Sigmoid colon (tissue), 4 donors: Measurements from ENCODE around the gene MORN4.

Source experiments
- EP300 ChIP-seq, 4 donors: sonication (generic); formaldehyde crosslinking; IDR thresholded peaks; one replicate each; pipeline ENCODE4 v1.6.1; 2017; ENCODE audit warnings: antibody characterized with exemption in 4 of 4
- POLR2A ChIP-seq, 2 donors: fragments of 450-650 bp; IDR thresholded peaks; one replicate each; pipeline ENCODE4 v1.6.1; 2016; ENCODE audit warnings: antibody characterized with exemption in 2 of 2, mild to moderate bottlenecking in 2 of 2, moderate library complexity in 2 of 2
- TF ChIP-seq, protein P1 (sequence below), 4 experiments: fragments of 450-650 bp in 3 of 4; fragments of 200-600 bp in 1 of 4; IDR thresholded peaks; one replicate each; pipeline ENCODE4 v1.5.1; 2016 to 2019; ENCODE audit warnings: antibody characterized with exemption in 4 of 4, mild to moderate bottlenecking in 3 of 4, moderate library complexity in 2 of 4

DNA sequence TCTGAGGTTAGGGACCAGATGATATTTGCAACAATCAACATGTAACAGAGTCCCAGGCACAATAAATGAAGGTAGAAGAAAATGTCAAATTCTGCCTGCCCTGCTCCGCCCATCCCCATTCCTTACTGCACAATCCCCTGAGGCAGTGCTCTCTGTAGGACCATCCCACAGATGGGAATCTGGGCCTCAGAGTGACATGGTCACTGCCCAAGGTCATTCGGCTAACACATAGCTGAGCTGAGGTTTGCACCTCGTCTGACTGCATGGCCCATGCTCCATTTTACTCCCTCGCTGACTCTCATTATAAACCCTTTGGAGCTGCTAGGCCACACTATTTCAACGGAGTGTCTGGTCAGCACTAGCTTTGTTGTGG is 47.9 kb downstream of the MORN4 start:
- TF ChIP-seq POLR2A (IDR thresholded peaks at IDR 0.05) (no peak), EP300 (IDR thresholded peaks at IDR 0.05) (no peak)
- TF ChIP-seq, protein P1, sequence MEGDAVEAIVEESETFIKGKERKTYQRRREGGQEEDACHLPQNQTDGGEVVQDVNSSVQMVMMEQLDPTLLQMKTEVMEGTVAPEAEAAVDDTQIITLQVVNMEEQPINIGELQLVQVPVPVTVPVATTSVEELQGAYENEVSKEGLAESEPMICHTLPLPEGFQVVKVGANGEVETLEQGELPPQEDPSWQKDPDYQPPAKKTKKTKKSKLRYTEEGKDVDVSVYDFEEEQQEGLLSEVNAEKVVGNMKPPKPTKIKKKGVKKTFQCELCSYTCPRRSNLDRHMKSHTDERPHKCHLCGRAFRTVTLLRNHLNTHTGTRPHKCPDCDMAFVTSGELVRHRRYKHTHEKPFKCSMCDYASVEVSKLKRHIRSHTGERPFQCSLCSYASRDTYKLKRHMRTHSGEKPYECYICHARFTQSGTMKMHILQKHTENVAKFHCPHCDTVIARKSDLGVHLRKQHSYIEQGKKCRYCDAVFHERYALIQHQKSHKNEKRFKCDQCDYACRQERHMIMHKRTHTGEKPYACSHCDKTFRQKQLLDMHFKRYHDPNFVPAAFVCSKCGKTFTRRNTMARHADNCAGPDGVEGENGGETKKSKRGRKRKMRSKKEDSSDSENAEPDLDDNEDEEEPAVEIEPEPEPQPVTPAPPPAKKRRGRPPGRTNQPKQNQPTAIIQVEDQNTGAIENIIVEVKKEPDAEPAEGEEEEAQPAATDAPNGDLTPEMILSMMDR (IDR thresholded peaks at IDR 0.05), result no peak
